GM12878 (cell line): ENCODE measurements around the gene CZIB. TPM values are rescaled to one million over a fixed set of nuclear protein-coding genes. Genes with fewer than 3 reads are reported as not detected.

ENCODE experiments used
- ATAC-seq: fragments of 200-7000 bp; cut with Tn5 transposase; 3 replicates; pipeline ENCODE4 v1.9.1; 2020; ENCODE audit warnings: mild to moderate bottlenecking, moderate library complexity
- Bru-seq: library from RNA; stranded (reverse); fragments of 400-500 nt; gene quantifications from one replicate; lab custom pipeline; 2021; lab: Mats Ljungman, UMichigan
- BruChase-seq, 2 experiments: library from RNA; stranded (reverse); fragments of 400-500 nt; gene quantifications; one replicate each; lab custom pipeline; 2021; lab: Mats Ljungman, UMichigan
- BruUV-seq: library from RNA; stranded (reverse); fragments of 400-500 nt; replicated peaks from 2 replicates; lab custom pipeline; 2021; lab: Mats Ljungman, UMichigan
- CTCF ChIA-PET: fragments of 300-600 bp; sonication (Branson Sonifier 250); formaldehyde crosslinking; extraction: SDS; loops from one replicate; lab custom pipeline; 2021; ENCODE audit warnings: inconsistent platforms; lab: Yijun Ruan, JAX
- POLR2A ChIA-PET: fragments of 350-600 bp; formaldehyde crosslinking; extraction: SDS; loops from one replicate; lab custom pipeline; 2021; ENCODE audit warnings: inconsistent platforms; lab: Charles Lee
- RAD21 ChIA-PET: fragments of 300-600 bp; sonication (Branson Sonifier 250); formaldehyde crosslinking; loops from one replicate; lab custom pipeline; 2023; ENCODE audit warnings: antibody characterized with exemption; ENCODE audit not compliant: unreplicated experiment; lab: Charles Lee
- SMC1A ChIA-PET: fragments of 300-600 bp; sonication (Branson Sonifier 250); formaldehyde crosslinking; loops from one replicate; lab custom pipeline; 2023; ENCODE audit not compliant: unreplicated experiment, uncharacterized antibody; lab: Charles Lee
- DNase-seq: peaks from one replicate; pipeline ENCODE4 v3.0.0-alpha.2; 2011; ENCODE audit warnings: low read depth, low spot score
- FAIRE-seq: peaks from 3 replicates; lab custom pipeline; 2011; peaks lifted over from hg19 to GRCh38; lab: Jason Lieb, UNC
- H2AFZ ChIP-seq: 2 replicates; pipeline ENCODE4 v1.6.0; 2011; ENCODE audit warnings: low read depth, low read length, control low read depth; ENCODE audit not compliant: control insufficient read depth
- H3K27ac ChIP-seq: 2 replicates; pipeline ENCODE4 v1.5.1; 2011; ENCODE audit warnings: control low read depth; ENCODE audit not compliant: control insufficient read depth, insufficient read depth
- H3K27me3 ChIP-seq, 2 experiments: replicated peaks in 1 of 2; 2 replicates each; pipeline versions ENCODE4 v1.6.0 to v1.6.1; 2011; ENCODE audit warnings: low read length in 1 of 2; ENCODE audit not compliant: control insufficient read depth in 2 of 2, insufficient read depth in 2 of 2
- H3K36me3 ChIP-seq, 2 experiments: 2 replicates each; pipeline ENCODE4 v1.5.1; 2011; ENCODE audit warnings: low read length in 1 of 2; ENCODE audit not compliant: control insufficient read depth in 2 of 2, insufficient read depth in 2 of 2
- H3K4me1 ChIP-seq: 2 replicates; pipeline ENCODE4 v1.6.1; 2011; ENCODE audit warnings: mild to moderate bottlenecking, low read length, moderate library complexity, mixed read lengths; ENCODE audit not compliant: control insufficient read depth, insufficient read depth
- H3K4me2 ChIP-seq: 2 replicates; pipeline ENCODE4 v1.6.0; 2011; ENCODE audit warnings: control low read depth; ENCODE audit not compliant: control insufficient read depth, insufficient read depth
- H3K4me3 ChIP-seq: fragments of 200-600 bp; sonication (generic); 2 replicates; pipeline ENCODE4 v1.5.1; 2016
- H3K79me2 ChIP-seq: 2 replicates; pipeline ENCODE4 v1.6.0; 2011; ENCODE audit warnings: low read length; ENCODE audit not compliant: control insufficient read depth, insufficient read depth
- H3K9ac ChIP-seq: 2 replicates; pipeline ENCODE4 v1.8.0; 2011; ENCODE audit warnings: low read length, control low read depth, mixed read lengths; ENCODE audit not compliant: control insufficient read depth, insufficient read depth
- H3K9me3 ChIP-seq: replicated peaks from 3 replicates; pipeline ENCODE4 v1.5.1; 2011; ENCODE audit warnings: mild to moderate bottlenecking, low read length; ENCODE audit not compliant: control insufficient read depth, insufficient read depth
- H4K20me1 ChIP-seq: 2 replicates; pipeline ENCODE4 v1.6.0; 2011; ENCODE audit not compliant: control insufficient read depth, insufficient read depth
- CBFB ChIP-seq: IDR thresholded peaks from 2 replicates; pipeline ENCODE4 v1.6.1; 2016; ENCODE audit warnings: antibody characterized with exemption, low read depth
- GABPA ChIP-seq: IDR thresholded peaks from 2 replicates; pipeline ENCODE4 v1.6.1; 2014; ENCODE audit warnings: antibody characterized with exemption, low read depth, mild to moderate bottlenecking, inconsistent platforms
- GATAD2B ChIP-seq: fragments of 450-650 bp; conservative IDR thresholded peaks from 2 replicates; pipeline ENCODE4 v1.6.1; 2017; ENCODE audit warnings: low read depth, mild to moderate bottlenecking, moderate library complexity
- IKZF1 ChIP-seq: fragments of 450-650 bp; conservative IDR thresholded peaks from 2 replicates; pipeline ENCODE4 v1.6.1; 2017; ENCODE audit warnings: antibody characterized with exemption, mild to moderate bottlenecking
- IKZF2 ChIP-seq, 2 experiments: fragments of 450-650 bp; IDR thresholded peaks; 2 replicates each; pipeline ENCODE4 v1.6.1; 2017; ENCODE audit warnings: mild to moderate bottlenecking in 2 of 2, moderate library complexity in 2 of 2
- IRF3 ChIP-seq: fragments of 450-650 bp; IDR thresholded peaks from 2 replicates; pipeline ENCODE4 v1.6.1; 2014; ENCODE audit warnings: mild to moderate bottlenecking
- MYB ChIP-seq: fragments of 150-350 bp; IDR thresholded peaks from 2 replicates; pipeline ENCODE4 v1.6.1; 2014; ENCODE audit warnings: mild to moderate bottlenecking, low read depth, low read length, borderline replicate concordance
- PKNOX1 ChIP-seq: fragments of 450-650 bp; IDR thresholded peaks from 2 replicates; pipeline ENCODE4 v1.6.1; 2016; ENCODE audit warnings: mild to moderate bottlenecking
- POLR2AphosphoS5 ChIP-seq: IDR thresholded peaks from 2 replicates; pipeline ENCODE4 v1.6.1; 2011; ENCODE audit warnings: mild to moderate bottlenecking, low read length, inconsistent platforms
- STAT1 ChIP-seq: fragments of 450-650 bp; conservative IDR thresholded peaks from 2 replicates; pipeline ENCODE4 v1.6.1; 2014; ENCODE audit warnings: antibody characterized with exemption, mild to moderate bottlenecking
- TBL1XR1 ChIP-seq: IDR thresholded peaks from 2 replicates; pipeline ENCODE4 v1.6.1; 2012; ENCODE audit warnings: low read depth, low read length, improper control_type of control experiment
- WRNIP1 ChIP-seq: IDR thresholded peaks from 2 replicates; pipeline ENCODE4 v1.6.1; 2011; ENCODE audit warnings: low read depth, low read length, improper control_type of control experiment, borderline replicate concordance
- WGBS: methylation state at CpG from one replicate; pipeline ENCODE4 v1.1.6; 2016; ENCODE audit warnings: low lambda C conversion rate; ENCODE audit not compliant: insufficient replicate concordance, insufficient coverage; ENCODE audit errors: missing lambda C conversion rate; 5-methylcytosine and 5-hydroxymethylcytosine counted together
- in situ Hi-C: fragments of 300-500 bp; cut with MboI; formaldehyde crosslinking; loops from 9 replicates; pipeline ENCODE4 v1.14.3; 2018; ENCODE audit warnings: mixed read lengths
- intact Hi-C: fragments of 100-400 bp; cut with micrococcal nuclease; formaldehyde crosslinking; loops from one replicate; pipeline ENCODE4 v1.14.2; 2022; ENCODE audit not compliant: unreplicated experiment
- long read RNA-seq, 2 experiments: library from polyadenylated mRNA; unstranded; transcript quantifications; one replicate each; pipeline ENCODE4 v2.0.0, GENCODE V29; 2019 to 2020
- polyA minus RNA-seq, 3 experiments: library from RNA; depleted of rRNA, polyadenylated mRNA; stranded (reverse); fragments of >200 nt; gene quantifications; 2 replicates each; pipeline ENCODE4 v1.2.3, GENCODE V29; 2011
- polyA plus RNA-seq, 11 experiments: library from polyadenylated mRNA; depleted of rRNA in 4 of 11; unstranded in 6 of 11; stranded (reverse) in 5 of 11; fragments of >200 nt; fragmentation: Nextera tagmentation in 4 of 11; fragmentation: Illumina TruSeq in 1 of 11; extraction: Ambion mirVana in 4 of 11; extraction: Trizol in 1 of 11; gene quantifications; 1 replicate in 1 of 11; 2 replicates in 10 of 11; pipeline versions ENCODE4 v1.2.1 to v1.2.3, GENCODE V29; 2011 to 2016; ENCODE audit warnings: inconsistent platforms in 2 of 11, missing spikeins in 2 of 11, low read depth in 1 of 11
- total RNA-seq, 4 experiments: library from RNA; depleted of rRNA in 3 of 4; stranded (reverse); fragments of >200 nt in 3 of 4; fragmentation: Illumina TruSeq in 1 of 4; extraction: Trizol in 1 of 4; gene quantifications; 2 replicates each; pipeline versions ENCODE4 v1.2.1 to v1.2.3, GENCODE V29; 2013 to 2021
- TF ChIP-seq, protein P1 (sequence below), 3 experiments: IDR thresholded peaks in 2 of 3; conservative IDR thresholded peaks in 1 of 3; 2 replicates each; pipeline ENCODE4 v1.5.1; 2011; ENCODE audit warnings: low read depth in 3 of 3, low read length in 3 of 3, mild to moderate bottlenecking in 3 of 3, control low read depth in 2 of 3, moderate library complexity in 2 of 3, inconsistent platforms in 1 of 3, mixed read lengths in 1 of 3; ENCODE audit not compliant: control insufficient read depth in 2 of 3, insufficient read depth in 1 of 3; ENCODE audit errors: extremely low read depth in 1 of 3

The CZIB gene
- total RNA-seq (2013; cell fraction: nucleolus; rRNA removed) = 69.0 and 71.8 TPM in 2 replicates
- total RNA-seq (2014; rRNA removed) (37.8 and 45.1 TPM in 2 replicates), total RNA-seq (2014; rRNA removed; fragmentation: Illumina TruSeq; extraction: Trizol) (35.2 and 36.1 TPM in 2 replicates), total RNA-seq (2021) (32.8 and 38.1 TPM in 2 replicates), polyA plus RNA-seq (2011; rRNA removed) (62.9 and 66.8 TPM in 2 replicates), polyA plus RNA-seq (2014; fragmentation: Illumina TruSeq; extraction: Trizol) (43.3 and 43.6 TPM in 2 replicates), polyA plus RNA-seq (2014; fragmentation: Nextera tagmentation; extraction: Ambion mirVana) (10 to 100 TPM; 55.1 to 68.3 TPM), polyA plus RNA-seq (2014; rRNA removed) (41.8 and 45.7 TPM in 2 replicates), polyA plus RNA-seq (2016; fragmentation: Nextera tagmentation; extraction: Ambion mirVana) (10 to 100 TPM; 65.4 to 66.7 TPM), polyA minus RNA-seq (2011; rRNA and poly(A)+ RNA removed) (28.1 and 30.6 TPM in 2 replicates), Bru-seq, nascent RNA (percentile 80 among the genes with signal in this experiment), BruChase-seq, experiment 1, labeled RNA remaining after a 6-hour chase (percentile 72 among the genes with signal in this experiment), BruChase-seq, experiment 2, labeled RNA remaining after a 2-hour chase (percentile 72 among the genes with signal in this experiment)
- polyA plus RNA-seq (2011; ENCODE audit: low read depth) = 34.6 TPM
- polyA plus RNA-seq (2011; cell fraction: cytosol; rRNA removed) = 45.0 and 48.2 TPM in 2 replicates
- 50.8 and 67.9 TPM in 2 replicates for polyA plus RNA-seq (2011; cell fraction: nucleus; rRNA removed)
- polyA plus RNA-seq (2012) = 32.6 and 34.7 TPM in 2 replicates
- polyA minus RNA-seq (2011; cell fraction: cytosol; rRNA and poly(A)+ RNA removed) = 5.1 and 8.4 TPM in 2 replicates
- 39.0 and 53.4 TPM in 2 replicates for polyA minus RNA-seq (2011; cell fraction: nucleus; rRNA and poly(A)+ RNA removed)
- long read RNA-seq, experiment 1, transcript C1orf123-201 (8 exons, 1,085 nt) = major isoform, 18 of 22 reads
- long read RNA-seq, experiment 1, partial matches to known transcripts = 0 of 22 reads
- long read RNA-seq, experiment 1, other reads (novel, unspliced or antisense) = 3 of 22 reads
- long read RNA-seq, experiment 2, transcript C1orf123-201 (8 exons, 1,085 nt) = major isoform, 80 of 88 reads
- long read RNA-seq, experiment 2, partial matches to known transcripts = 2 of 88 reads
- long read RNA-seq, experiment 2, other reads (novel, unspliced or antisense) = 4 of 88 reads

DNA sequence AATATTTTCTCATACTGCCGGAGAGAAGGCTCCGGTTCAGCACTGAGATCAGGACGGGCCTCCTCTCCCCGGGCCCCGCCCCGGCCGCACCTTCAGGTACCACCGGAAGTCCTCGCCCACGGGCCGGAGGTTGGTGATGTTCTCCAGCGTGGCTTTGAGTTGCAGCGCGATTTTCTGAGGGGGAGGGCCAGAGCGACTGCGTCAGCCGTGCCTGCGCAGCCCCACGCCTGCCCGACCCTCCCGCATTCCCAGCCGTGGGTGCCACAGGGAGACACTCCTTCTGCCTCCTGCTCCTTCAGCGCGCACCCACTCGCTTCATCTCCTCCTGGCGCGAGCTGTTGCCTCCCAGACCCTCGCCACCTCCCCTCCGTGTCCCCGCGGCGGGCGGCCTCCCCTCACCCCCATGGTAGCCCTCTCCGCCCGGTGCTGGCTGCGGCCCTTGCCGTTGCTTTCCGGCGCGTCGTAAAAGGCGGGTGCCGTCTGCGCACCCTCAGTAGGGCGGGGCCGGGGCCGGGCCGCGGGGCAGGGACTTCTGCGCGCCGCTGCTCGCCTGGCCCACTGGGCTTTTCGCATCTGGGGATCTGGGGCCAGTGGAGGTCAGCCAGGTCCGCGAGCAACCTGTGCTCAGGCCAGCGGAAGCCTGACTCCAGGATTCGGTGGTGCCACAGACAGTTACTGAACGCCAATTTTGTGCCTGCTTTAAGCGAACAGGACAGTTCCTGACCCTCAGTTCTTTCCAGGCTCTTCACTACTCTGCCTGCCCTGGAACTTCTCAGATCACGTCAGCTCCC lies at the start of gene CZIB:
CZIB (minus strand) TSS at position 464 of the 791 bp plus-strand sequence; CDS start at position 405, 59 bp downstream.
- Histone ChIP-seq H3K27me3 (no peaks in the 10 kb centered on the region), H4K20me1 (no peaks in the 10 kb centered on the region), H3K79me2 (peaks cover 8% of the 10 kb centered on the region), H3K4me2 (peak within 1 kb of the TSS; percentile 91), H3K9ac (peak within 1 kb of the TSS; percentile 89), H3K27ac (peak within 1 kb of the TSS; percentile 95), H2AFZ (peak within 1 kb of the TSS; percentile 97), H3K36me3 (peaks cover 0 to 2% of the 10 kb centered on the region in 2 experiments; a peak in 1 of 4 replicates), H3K4me3 (peak within 1 kb of the TSS; percentile 80), H3K9me3 (no peaks in the 10 kb centered on the region), H3K4me1 (0 out of 2 replicates have a peak, but pooled peaks cover 4% of the 10 kb centered on the region)
- RAD21 ChIA-PET = interaction anchor here (1.1 kb wide), 1 partner anchor 17 kb away, joined by 3 read pairs; the partner anchor contains the start of gene MAGOH
- in situ Hi-C loops (no loop called here), intact Hi-C loops (loop anchor here (1.0 to 2.0 kb wide), 2 partner anchors 18 to 24 kb away; partner anchors contain the start of genes CPT2 and MAGOH)
- FAIRE-seq (peak; percentile 61), ATAC-seq (peak; percentile 96), DNase-seq (peak; percentile 75)
- POLR2A ChIA-PET = interaction anchor here (0.5 to 1.7 kb wide), 6 partner anchors 16 to 894 kb away, joined by 3 to 6 read pairs (median 4); partner anchors contain the start of gene MAGOH
- SMC1A ChIA-PET = interaction anchor here (0.8 to 1.6 kb wide), 5 partner anchors 15 to 147 kb away, joined by 3 to 6 read pairs (median 3); no protein-coding TSS in a partner anchor
- under 1% methylated on average over 61 of the region's 61 CpGs for whole genome bisulfite sequencing
- CTCF ChIA-PET = interaction anchor here (1.1 to 1.5 kb wide), 4 partner anchors 17 to 21 kb away, joined by 3 to 4 read pairs (median 3); partner anchors contain the start of gene MAGOH
- BruUV-seq = no TSS peak
- TF ChIP-seq, protein P1, sequence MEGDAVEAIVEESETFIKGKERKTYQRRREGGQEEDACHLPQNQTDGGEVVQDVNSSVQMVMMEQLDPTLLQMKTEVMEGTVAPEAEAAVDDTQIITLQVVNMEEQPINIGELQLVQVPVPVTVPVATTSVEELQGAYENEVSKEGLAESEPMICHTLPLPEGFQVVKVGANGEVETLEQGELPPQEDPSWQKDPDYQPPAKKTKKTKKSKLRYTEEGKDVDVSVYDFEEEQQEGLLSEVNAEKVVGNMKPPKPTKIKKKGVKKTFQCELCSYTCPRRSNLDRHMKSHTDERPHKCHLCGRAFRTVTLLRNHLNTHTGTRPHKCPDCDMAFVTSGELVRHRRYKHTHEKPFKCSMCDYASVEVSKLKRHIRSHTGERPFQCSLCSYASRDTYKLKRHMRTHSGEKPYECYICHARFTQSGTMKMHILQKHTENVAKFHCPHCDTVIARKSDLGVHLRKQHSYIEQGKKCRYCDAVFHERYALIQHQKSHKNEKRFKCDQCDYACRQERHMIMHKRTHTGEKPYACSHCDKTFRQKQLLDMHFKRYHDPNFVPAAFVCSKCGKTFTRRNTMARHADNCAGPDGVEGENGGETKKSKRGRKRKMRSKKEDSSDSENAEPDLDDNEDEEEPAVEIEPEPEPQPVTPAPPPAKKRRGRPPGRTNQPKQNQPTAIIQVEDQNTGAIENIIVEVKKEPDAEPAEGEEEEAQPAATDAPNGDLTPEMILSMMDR (IDR thresholded peaks at IDR 0.05 in 2 of 3, conservative IDR thresholded peaks at IDR 0.05 in 1 of 3; ENCODE audit: control insufficient read depth in 2 of 3, extremely low read depth in 1 of 3, insufficient read depth in 1 of 3, low read depth in 3 of 3, low read length in 3 of 3) = no peak
- peak; percentile 54 for TF ChIP-seq PKNOX1
- no peak for TF ChIP-seq IRF3
- no peak for TF ChIP-seq STAT1
- peak; percentile 74 for TF ChIP-seq GABPA
- TF ChIP-seq GATAD2B = peak; percentile 94
- peak; percentile 19; the same call in 1 of the 2 replicates for TF ChIP-seq TBL1XR1
- peak; percentile 88 for TF ChIP-seq IKZF1
- no peak for TF ChIP-seq MYB
- TF ChIP-seq POLR2AphosphoS5 = peak; percentile 97
- peak in 1 of 2 experiments; percentile 37; a peak in 1 of 4 replicates for TF ChIP-seq IKZF2 (IDR thresholded peaks at IDR 0.05)
- 0 out of 2 replicates have a peak, but pooled peaks have one; percentile 55 for TF ChIP-seq CBFB
- TF ChIP-seq WRNIP1 = no peak
